OCI-LY1 (cell line): ENCODE data around the gene COMMD4.

Experiments used
- EZH2 ChIP-seq: fragments of 200-600 bp; sonication (generic), shearing (Covaris generic); IDR thresholded peaks from 2 replicates; pipeline ENCODE4 v1.8.0; 2017; ENCODE audit warnings: borderline replicate concordance, mixed run types, mild to moderate bottlenecking, antibody characterized with exemption, low read length, moderate library complexity, mixed read lengths
- TF ChIP-seq, protein P1 (sequence below): fragments of 200-600 bp; sonication (generic), shearing (Covaris generic); IDR thresholded peaks from 2 replicates; pipeline ENCODE4 v1.5.1; 2017; ENCODE audit warnings: mild to moderate bottlenecking, antibody characterized with exemption, low read length, moderate library complexity, mixed read lengths

DNA sequence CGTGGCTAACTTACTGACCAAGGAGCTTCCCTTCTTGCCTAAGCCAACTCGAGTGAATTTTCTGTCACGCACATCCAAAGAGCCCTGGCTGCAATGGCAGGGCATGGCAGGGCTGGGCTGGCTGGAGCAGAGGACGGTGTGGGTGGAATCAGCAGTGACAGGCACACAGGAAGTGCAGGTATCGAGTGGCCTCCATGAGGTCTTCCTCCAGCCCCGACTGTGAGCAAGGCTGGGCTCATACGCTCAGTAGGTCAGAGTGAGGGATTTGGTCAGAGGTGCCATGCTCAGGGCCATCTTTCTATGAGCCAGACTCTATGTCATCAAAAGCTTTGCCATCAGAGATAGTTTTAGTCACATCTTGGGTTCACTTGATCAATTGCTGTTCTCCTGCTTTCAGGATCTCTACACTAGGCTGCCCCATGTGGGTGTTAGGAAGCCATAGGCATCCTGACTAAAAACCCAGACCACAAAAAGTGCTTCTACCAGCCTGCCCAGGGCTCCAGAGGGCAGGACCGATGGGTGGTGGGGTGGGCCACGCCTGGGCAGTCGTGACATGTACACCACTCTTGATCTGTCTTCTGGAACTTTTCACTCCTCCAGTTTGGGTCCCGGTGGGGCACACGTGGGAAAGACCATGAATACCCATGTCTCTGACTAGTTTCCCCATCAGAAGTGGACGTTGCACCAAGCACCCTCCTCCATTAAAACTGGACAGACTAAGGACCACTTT lies 22.6 kb upstream of the COMMD4 start:
- TF ChIP-seq, protein P1, sequence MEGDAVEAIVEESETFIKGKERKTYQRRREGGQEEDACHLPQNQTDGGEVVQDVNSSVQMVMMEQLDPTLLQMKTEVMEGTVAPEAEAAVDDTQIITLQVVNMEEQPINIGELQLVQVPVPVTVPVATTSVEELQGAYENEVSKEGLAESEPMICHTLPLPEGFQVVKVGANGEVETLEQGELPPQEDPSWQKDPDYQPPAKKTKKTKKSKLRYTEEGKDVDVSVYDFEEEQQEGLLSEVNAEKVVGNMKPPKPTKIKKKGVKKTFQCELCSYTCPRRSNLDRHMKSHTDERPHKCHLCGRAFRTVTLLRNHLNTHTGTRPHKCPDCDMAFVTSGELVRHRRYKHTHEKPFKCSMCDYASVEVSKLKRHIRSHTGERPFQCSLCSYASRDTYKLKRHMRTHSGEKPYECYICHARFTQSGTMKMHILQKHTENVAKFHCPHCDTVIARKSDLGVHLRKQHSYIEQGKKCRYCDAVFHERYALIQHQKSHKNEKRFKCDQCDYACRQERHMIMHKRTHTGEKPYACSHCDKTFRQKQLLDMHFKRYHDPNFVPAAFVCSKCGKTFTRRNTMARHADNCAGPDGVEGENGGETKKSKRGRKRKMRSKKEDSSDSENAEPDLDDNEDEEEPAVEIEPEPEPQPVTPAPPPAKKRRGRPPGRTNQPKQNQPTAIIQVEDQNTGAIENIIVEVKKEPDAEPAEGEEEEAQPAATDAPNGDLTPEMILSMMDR, result no peak
- TF ChIP-seq EZH2, result no peak
